ENCODE measurements around the gene OR5D13.

The OR5D13 gene, protein sequence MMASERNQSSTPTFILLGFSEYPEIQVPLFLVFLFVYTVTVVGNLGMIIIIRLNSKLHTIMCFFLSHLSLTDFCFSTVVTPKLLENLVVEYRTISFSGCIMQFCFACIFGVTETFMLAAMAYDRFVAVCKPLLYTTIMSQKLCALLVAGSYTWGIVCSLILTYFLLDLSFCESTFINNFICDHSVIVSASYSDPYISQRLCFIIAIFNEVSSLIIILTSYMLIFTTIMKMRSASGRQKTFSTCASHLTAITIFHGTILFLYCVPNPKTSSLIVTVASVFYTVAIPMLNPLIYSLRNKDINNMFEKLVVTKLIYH

DNA sequence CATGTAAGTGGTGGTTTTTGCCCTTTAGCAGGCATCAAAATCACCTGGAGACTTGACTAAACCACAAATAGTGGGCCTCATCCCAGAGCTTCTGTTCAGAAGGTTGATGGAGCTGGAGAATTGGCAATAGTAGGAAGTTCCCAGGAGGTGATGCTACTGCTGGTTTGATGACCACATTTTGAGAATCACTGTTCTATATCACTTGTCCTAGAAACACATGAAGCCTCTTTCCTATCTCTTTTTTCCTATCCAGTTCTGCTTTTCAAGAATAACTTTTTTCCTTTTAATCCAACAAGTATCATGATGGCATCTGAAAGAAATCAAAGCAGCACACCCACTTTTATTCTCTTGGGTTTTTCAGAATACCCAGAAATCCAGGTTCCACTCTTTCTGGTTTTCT lies at the start of gene OR5D13:
Gene OR5D13, plus strand, starts transcription at position 301 of the 400 bp plus-strand sequence. Its CDS starts 0 bp downstream, at position 301.
- DNase-seq (ENCODE audit: low read depth): no peak

DNA sequence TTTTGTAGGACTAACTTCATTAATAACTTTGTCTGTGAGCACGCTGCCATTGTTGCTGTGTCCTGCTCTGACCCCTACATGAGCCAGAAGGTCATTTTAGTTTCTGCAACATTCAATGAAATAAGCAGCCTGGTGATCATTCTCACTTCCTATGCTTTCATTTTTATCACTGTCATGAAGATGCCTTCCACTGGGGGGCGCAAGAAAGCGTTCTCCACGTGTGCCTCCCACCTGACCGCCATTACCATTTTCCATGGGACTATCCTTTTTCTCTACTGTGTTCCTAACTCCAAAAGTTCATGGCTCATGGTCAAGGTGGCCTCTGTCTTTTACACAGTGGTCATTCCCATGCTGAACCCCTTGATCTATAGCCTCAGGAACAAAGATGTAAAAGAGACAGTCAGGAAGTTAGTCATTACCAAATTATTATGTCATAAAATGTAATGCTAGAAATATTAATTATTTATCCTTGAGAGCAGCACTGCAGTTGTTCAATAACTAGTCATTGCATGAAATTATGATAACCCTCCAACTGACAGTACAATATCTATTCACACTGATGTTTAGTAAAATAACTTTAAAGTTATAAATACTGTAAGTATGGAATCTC lies 46.4 kb upstream of the OR5D13 start:
- no peak for DNase-seq (ENCODE audit: low read depth)

DNA sequence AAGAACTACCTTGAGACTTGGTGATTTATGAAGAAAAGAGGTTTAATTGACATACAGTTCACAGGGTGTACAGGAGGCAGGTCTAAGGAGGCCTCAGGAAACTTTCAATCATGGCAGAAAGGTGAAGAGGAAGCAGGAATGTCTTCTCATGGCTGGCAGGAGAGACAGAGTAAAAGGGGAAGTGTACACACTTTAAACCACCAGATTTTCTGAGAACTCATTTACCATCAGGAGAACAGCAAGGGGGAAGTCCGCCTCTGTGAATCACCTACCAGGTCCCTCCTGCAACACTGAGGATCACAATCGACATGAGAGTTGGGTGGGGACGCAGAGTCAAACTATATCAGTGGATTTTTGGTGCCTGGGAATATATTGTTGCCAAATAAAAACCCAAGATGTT lies 40.3 kb upstream of the OR5D13 start:
- DNase-seq (ENCODE audit: low read depth): no peak

DNA sequence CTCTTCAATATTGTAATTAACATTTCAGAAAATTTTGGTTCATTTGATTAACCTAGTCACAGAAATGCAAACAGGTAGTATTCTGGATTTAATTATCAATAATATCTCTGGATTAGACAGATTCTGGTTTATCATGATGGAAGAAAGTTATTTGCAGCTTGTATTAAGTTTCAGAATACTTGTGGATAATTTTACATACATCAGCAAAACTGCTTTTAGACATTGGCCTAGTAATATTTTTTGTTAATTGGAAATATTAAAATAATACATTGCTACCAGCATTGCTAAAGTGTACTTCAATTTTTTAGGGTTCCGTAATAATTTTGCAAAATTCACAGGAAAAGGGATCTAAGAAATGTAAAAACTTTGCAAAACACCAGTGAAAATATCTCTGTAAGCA lies 18.4 kb downstream of the OR5D13 start:
- DNase-seq (ENCODE audit: low read depth): no peak

DNA sequence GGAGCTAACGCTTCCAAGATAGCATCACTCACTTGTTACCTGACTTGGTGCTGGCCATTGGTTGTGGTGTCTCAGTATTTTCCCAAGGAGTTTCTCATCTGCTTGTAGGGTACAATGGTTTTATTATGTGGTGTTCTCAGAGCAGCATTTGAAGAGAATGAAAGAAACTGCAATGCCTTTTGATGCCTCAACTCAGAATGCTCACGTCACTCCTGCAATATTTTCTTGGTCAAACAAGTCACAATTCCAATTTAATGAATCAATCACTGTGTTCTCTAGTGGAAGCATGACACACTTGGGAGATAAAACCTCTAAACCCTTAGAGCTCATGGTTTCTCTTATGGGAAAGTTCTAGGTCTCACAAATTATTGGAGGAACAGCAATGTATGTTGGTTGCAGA lies 20.1 kb downstream of the OR5D13 start:
- DNase-seq (ENCODE audit: low read depth): no peak

DNA sequence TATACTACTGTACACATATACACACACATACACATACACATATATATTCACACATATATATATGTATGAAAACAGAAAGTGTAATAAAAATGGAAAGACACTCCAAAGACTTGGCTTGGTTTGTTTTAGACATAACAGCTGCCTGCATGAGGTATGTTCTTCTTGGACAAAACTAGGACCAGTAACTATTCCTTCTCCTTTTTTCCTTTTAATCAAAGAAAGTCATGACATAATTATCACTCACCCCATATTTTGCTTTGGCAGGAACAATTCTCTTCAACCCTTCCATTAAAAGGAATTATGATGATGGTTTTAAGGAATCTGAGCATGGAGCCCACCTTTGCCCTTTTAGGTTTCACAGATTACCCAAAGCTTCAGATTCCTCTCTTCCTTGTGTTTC lies 22.0 kb downstream of the OR5D13 start, which contains the start of gene OR5D14:
Gene OR5D14, plus strand, starts transcription at position 301 of the 400 bp plus-strand sequence. Its CDS starts 0 bp downstream, at position 301.
- DNase-seq (ENCODE audit: low read depth): no peak

DNA sequence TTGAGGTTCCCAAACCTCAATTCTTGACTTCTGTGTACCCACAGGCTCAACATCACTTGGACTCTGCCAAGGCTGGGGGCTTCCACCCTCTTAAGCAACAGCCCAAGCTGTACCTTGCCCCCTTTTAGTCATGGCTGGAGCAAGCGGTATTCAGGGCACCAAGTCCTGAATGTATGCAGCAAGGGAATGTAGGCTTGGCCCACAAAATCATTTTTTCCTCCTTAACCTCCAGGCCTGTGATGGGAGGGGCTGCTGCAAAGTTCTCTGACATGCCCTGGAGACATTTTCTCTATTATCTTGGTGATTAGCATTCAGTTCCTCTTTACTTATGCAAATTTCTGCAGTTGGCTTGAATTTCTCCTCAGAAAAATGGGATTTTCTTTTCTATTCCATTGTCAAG lies 33.0 kb downstream of the OR5D13 start:
- no peak for DNase-seq (ENCODE audit: low read depth)

DNA sequence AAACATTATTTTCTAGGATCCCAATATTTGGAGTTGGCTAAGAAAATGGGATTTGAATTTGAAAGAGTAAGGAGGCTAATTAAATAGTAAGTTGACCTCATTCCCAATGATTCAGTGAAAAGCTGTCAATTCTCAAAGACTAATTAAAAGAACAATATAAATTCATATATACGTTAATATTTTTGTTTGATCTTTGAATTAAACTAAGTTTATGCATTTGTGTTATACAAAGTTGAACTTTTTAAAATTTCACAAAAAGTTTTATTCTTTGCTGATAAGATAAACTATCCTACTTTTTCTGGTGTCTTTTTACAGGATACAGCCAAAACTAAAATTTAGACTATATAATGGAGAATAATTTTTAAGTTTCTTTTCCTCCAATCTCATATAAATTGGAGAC lies 37.8 kb downstream of the OR5D13 start, which contains the start of gene OR5L1:
Gene OR5L1, plus strand, starts transcription at position 301 of the 400 bp plus-strand sequence. CDS start 100 bp downstream, outside the sequence.
- no peak for DNase-seq (ENCODE audit: low read depth)

DNA sequence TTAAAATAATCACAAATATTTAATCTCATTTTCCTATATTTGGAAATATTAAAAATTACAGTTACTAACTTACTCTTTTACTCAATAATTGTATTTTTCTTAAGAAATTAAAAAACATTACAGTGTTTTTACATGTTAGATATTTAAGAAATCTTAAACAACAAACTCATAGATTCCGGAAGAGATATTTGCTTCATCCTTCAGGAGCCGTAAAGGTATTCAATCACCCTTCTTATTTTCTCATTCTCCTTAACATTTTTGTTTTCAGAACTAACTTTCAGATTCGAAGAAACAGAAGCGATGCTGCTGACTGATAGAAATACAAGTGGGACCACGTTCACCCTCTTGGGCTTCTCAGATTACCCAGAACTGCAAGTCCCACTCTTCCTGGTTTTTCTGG lies 46.1 kb downstream of the OR5D13 start, which contains the start of gene OR5D18:
Gene OR5D18, plus strand, starts transcription at position 301 of the 400 bp plus-strand sequence. Its CDS starts 0 bp downstream, at position 301.
- no peak for DNase-seq (ENCODE audit: low read depth)
